SK-N-SH (cell line): ENCODE measurements around the gene SAA4. TPM values are rescaled to one million over a fixed set of nuclear protein-coding genes. Genes with fewer than 3 reads are reported as not detected.

ENCODE experiments used
- CTCF ChIA-PET: fragments of 300-600, 350-600 bp; formaldehyde crosslinking; extraction: SDS; loops from one replicate; lab custom pipeline; 2021; lab: Yijun Ruan, JAX
- POLR2A ChIA-PET: fragments of 350-600 bp; sonication (Branson Sonifier 250); formaldehyde crosslinking; extraction: SDS; loops from one replicate; lab custom pipeline; 2020; ENCODE audit warnings: antibody characterized with exemption, inconsistent platforms; lab: Yijun Ruan, JAX
- DNase-seq: peaks from one replicate; pipeline ENCODE4 v3.0.0; 2012
- H2AFZ ChIP-seq: fragments of 200-600 bp; sonication (generic); 2 replicates; pipeline ENCODE4 v1.8.1; 2016; ENCODE audit warnings: antibody characterized with exemption, mild to moderate bottlenecking, low read depth
- H3F3A ChIP-seq: fragments of 200-600 bp; sonication (generic); replicated peaks from 2 replicates; pipeline ENCODE3; 2016; ENCODE audit warnings: antibody characterized with exemption, mild to moderate bottlenecking; ENCODE audit not compliant: insufficient read depth
- H3K27ac ChIP-seq, 2 experiments: fragments of 200-500 bp in 1 of 2; fragments of 200-600 bp in 1 of 2; sonication (Bioruptor generic) in 1 of 2; sonication (generic), shearing (Covaris generic) in 1 of 2; 2 replicates each; pipeline versions ENCODE4 v1.5.1 to v1.6.1; 2014 to 2016; ENCODE audit warnings: low read depth in 2 of 2, inconsistent platforms in 1 of 2, low read length in 1 of 2, mild to moderate bottlenecking in 1 of 2, mixed read lengths in 1 of 2
- H3K27me3 ChIP-seq: fragments of 200-600 bp; sonication (generic), shearing (Covaris generic); 2 replicates; pipeline ENCODE4 v1.6.1; 2016; ENCODE audit warnings: mixed run types; ENCODE audit not compliant: insufficient read depth
- H3K36me3 ChIP-seq, 2 experiments: fragments of 200-500 bp in 1 of 2; fragments of 200-600 bp in 1 of 2; sonication (Bioruptor generic) in 1 of 2; sonication (generic) in 1 of 2; replicated peaks in 1 of 2; 2 replicates each; pipeline versions ENCODE3 to v1.5.1; 2014 to 2016; ENCODE audit warnings: low read length in 1 of 2, mild to moderate bottlenecking in 1 of 2; ENCODE audit not compliant: insufficient read depth in 2 of 2, control insufficient read depth in 1 of 2
- H3K4me1 ChIP-seq, 2 experiments: fragments of 200-500 bp in 1 of 2; fragments of 200-600 bp in 1 of 2; sonication (Bioruptor generic) in 1 of 2; sonication (generic), shearing (Covaris generic) in 1 of 2; 2 replicates each; pipeline versions ENCODE4 v1.5.1 to v1.6.1; 2014 to 2016; ENCODE audit warnings: low read depth in 1 of 2, low read length in 1 of 2, mixed run types in 1 of 2; ENCODE audit not compliant: insufficient read depth in 2 of 2, control insufficient read depth in 1 of 2
- H3K4me2 ChIP-seq: fragments of 200-600 bp; sonication (generic), shearing (Covaris generic); 2 replicates; pipeline ENCODE4 v1.6.1; 2017; ENCODE audit warnings: mixed run types
- H3K4me3 ChIP-seq, 2 experiments: fragments of 200-500 bp in 1 of 2; fragments of 200-600 bp in 1 of 2; sonication (Bioruptor generic) in 1 of 2; sonication (generic), shearing (Covaris generic) in 1 of 2; 2 replicates each; pipeline versions ENCODE4 v1.5.1 to v1.8.1; 2014 to 2016; ENCODE audit warnings: low read depth in 2 of 2, inconsistent platforms in 1 of 2, low read length in 1 of 2, mild to moderate bottlenecking in 1 of 2, mixed read lengths in 1 of 2, moderate library complexity in 1 of 2
- H3K79me2 ChIP-seq: fragments of 200-600 bp; sonication (generic); 2 replicates; pipeline ENCODE4 v1.8.1; 2017; ENCODE audit warnings: mild to moderate bottlenecking; ENCODE audit not compliant: insufficient read depth
- H3K9ac ChIP-seq: fragments of 200-600 bp; sonication (generic); 2 replicates; pipeline ENCODE4 v1.6.1; 2017; ENCODE audit warnings: mixed run types
- H3K9me2 ChIP-seq: fragments of 200-600 bp; sonication (generic); 2 replicates; pipeline ENCODE4 v1.6.1; 2017; ENCODE audit warnings: mixed run types
- H3K9me3 ChIP-seq: fragments of 200-600 bp; sonication (generic); 2 replicates; pipeline ENCODE4 v1.6.1; 2017; ENCODE audit warnings: mixed run types, mild to moderate bottlenecking, moderate library complexity
- H4K20me1 ChIP-seq: fragments of 200-600 bp; sonication (generic); 2 replicates; pipeline ENCODE4 v1.6.1; 2017; ENCODE audit warnings: mild to moderate bottlenecking, mixed run types; ENCODE audit not compliant: insufficient read depth
- EZH2phosphoT487 ChIP-seq: fragments of 200-600 bp; sonication (generic); IDR thresholded peaks from 2 replicates; pipeline ENCODE4 v1.6.1; 2017; ENCODE audit warnings: low read depth, mixed run types, mild to moderate bottlenecking, antibody characterized with exemption, moderate library complexity, borderline replicate concordance
- FOSL2 ChIP-seq: IDR thresholded peaks from 2 replicates; pipeline ENCODE4 v1.4.0; 2012; ENCODE audit warnings: low read depth, mild to moderate bottlenecking, moderate library complexity, borderline replicate concordance
- FOXJ3 ChIP-seq: sonication (generic); formaldehyde crosslinking; IDR thresholded peaks from 2 replicates; pipeline ENCODE4 v1.5.1; 2020; ENCODE audit warnings: mild to moderate bottlenecking, missing genetic modification reagents
- MEF2A ChIP-seq: IDR thresholded peaks from 2 replicates; pipeline ENCODE4 v1.4.0; 2012; ENCODE audit warnings: low read depth, borderline replicate concordance
- MXI1 ChIP-seq: IDR thresholded peaks from 2 replicates; pipeline ENCODE4 v1.6.1; 2012; ENCODE audit warnings: mild to moderate bottlenecking, low read depth, low read length, improper control_type of control experiment
- NFIC ChIP-seq: IDR thresholded peaks from 2 replicates; pipeline ENCODE4 v1.4.0; 2012; ENCODE audit warnings: borderline replicate concordance
- RAD21 ChIP-seq: IDR thresholded peaks from 2 replicates; pipeline ENCODE4 v1.6.1; 2012; ENCODE audit warnings: mild to moderate bottlenecking, low read length
- RFX5 ChIP-seq: IDR thresholded peaks from 2 replicates; pipeline ENCODE4 v1.6.1; 2012; ENCODE audit warnings: mild to moderate bottlenecking, improper control_type of control experiment, low read length
- RXRA ChIP-seq: IDR thresholded peaks from 2 replicates; pipeline ENCODE4 v1.4.0; 2012; ENCODE audit warnings: low read depth, mild to moderate bottlenecking, borderline replicate concordance
- SMC3 ChIP-seq: IDR thresholded peaks from 2 replicates; pipeline ENCODE4 v1.6.1; 2012; ENCODE audit warnings: low read depth, low read length, improper control_type of control experiment
- TAF1 ChIP-seq: IDR thresholded peaks from 2 replicates; pipeline ENCODE4 v1.6.1; 2012; ENCODE audit warnings: low read depth, mild to moderate bottlenecking, low read length, moderate library complexity, borderline replicate concordance
- YY1 ChIP-seq: IDR thresholded peaks from 2 replicates; pipeline ENCODE4 v1.4.0; 2012; ENCODE audit warnings: low read depth, mild to moderate bottlenecking
- WGBS: methylation state at CpG from one replicate; pipeline ENCODE4 v1.1.6; 2017; ENCODE audit warnings: low lambda C conversion rate; 5-methylcytosine and 5-hydroxymethylcytosine counted together
- polyA plus RNA-seq, 3 experiments: library from polyadenylated mRNA; depleted of rRNA; stranded (reverse); fragments of >200 nt; gene quantifications; 2 replicates each; pipeline ENCODE4 v1.2.3, GENCODE V29; 2012
- TF ChIP-seq, protein P1 (sequence below): IDR thresholded peaks from 2 replicates; pipeline ENCODE4 v1.4.0; 2012; ENCODE audit warnings: low read depth
- TF ChIP-seq, protein P2 (sequence below): IDR thresholded peaks from 2 replicates; pipeline ENCODE4 v1.4.0; 2012; ENCODE audit warnings: low read depth, borderline replicate concordance
- TF ChIP-seq, protein P3 (sequence below): IDR thresholded peaks from 2 replicates; pipeline ENCODE4; 2012
- TF ChIP-seq, protein P4 (sequence below): fragments of 200-600 bp; sonication (generic); IDR thresholded peaks from 2 replicates; pipeline ENCODE4 v1.6.1; 2017; ENCODE audit warnings: antibody characterized with exemption, mild to moderate bottlenecking, moderate library complexity
- TF ChIP-seq, protein P5 (sequence below): IDR thresholded peaks from 2 replicates; pipeline ENCODE4 v1.6.1; 2012; ENCODE audit warnings: mild to moderate bottlenecking, low read depth, low read length, moderate library complexity

SAA4 gene
- polyA plus RNA-seq, 1 of the 3 experiments (the other 2 are of a cell fraction), result not detected

DNA sequence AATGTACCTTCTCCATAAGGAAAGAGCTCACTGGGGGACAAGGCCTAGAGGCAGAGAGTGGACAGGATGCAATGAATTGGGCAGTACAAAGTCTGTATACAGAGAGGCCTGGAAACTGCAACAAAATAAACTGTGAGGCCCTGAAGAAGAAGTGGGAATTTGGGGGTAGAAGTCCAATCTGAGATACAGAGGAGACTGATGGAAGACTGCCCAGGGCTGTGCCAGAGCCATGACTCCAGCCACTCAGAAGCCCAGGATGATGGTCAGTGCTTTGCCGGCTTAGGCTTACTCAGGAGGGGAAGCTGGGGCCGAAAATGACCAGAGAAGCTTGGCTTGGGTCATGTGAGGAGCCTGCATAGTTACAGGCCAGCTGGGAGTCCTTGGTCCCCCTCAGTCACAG lies 5.7 kb downstream of the SAA4 start:
- no peaks in the 10 kb centered on the region for H3K79me2 ChIP-seq
- H4K20me1 ChIP-seq, result no peaks in the 10 kb centered on the region
- no peak overlapping the region for H2AFZ ChIP-seq
- H3K4me2 ChIP-seq, result no peak overlapping the region
- WGBS, result 0% methylated on average over 1 of the region's 2 CpGs
- H3K27me3 ChIP-seq, result peaks cover 2% of the 10 kb centered on the region; the same call in 1 of the 2 replicates
- H3F3A ChIP-seq, result no peaks in the 10 kb centered on the region
- H3K36me3 ChIP-seq, result no peaks in the 10 kb centered on the region
- ChIA-PET POLR2A (no interaction called here), CTCF (interaction anchor here (0.5 to 1.7 kb wide), 3 partner anchors 11 to 66 kb away, joined by 3 to 19 read pairs (median 3); no protein-coding TSS in a partner anchor)
- TF ChIP-seq NFIC (no peak), RAD21 (no peak), RXRA (no peak), FOSL2 (no peak), SMC3 (no peak), MXI1 (no peak), YY1 (no peak), FOXJ3 (CRISPR knock-in tag) (no peak), EZH2phosphoT487 (no peak), TAF1 (no peak), RFX5 (no peak), MEF2A (no peak)
- TF ChIP-seq, protein P1, sequence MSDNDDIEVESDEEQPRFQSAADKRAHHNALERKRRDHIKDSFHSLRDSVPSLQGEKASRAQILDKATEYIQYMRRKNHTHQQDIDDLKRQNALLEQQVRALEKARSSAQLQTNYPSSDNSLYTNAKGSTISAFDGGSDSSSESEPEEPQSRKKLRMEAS, result no peak
- TF ChIP-seq, protein P2, sequence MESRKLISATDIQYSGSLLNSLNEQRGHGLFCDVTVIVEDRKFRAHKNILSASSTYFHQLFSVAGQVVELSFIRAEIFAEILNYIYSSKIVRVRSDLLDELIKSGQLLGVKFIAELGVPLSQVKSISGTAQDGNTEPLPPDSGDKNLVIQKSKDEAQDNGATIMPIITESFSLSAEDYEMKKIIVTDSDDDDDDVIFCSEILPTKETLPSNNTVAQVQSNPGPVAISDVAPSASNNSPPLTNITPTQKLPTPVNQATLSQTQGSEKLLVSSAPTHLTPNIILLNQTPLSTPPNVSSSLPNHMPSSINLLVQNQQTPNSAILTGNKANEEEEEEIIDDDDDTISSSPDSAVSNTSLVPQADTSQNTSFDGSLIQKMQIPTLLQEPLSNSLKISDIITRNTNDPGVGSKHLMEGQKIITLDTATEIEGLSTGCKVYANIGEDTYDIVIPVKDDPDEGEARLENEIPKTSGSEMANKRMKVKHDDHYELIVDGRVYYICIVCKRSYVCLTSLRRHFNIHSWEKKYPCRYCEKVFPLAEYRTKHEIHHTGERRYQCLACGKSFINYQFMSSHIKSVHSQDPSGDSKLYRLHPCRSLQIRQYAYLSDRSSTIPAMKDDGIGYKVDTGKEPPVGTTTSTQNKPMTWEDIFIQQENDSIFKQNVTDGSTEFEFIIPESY, result no peak
- TF ChIP-seq, protein P3, sequence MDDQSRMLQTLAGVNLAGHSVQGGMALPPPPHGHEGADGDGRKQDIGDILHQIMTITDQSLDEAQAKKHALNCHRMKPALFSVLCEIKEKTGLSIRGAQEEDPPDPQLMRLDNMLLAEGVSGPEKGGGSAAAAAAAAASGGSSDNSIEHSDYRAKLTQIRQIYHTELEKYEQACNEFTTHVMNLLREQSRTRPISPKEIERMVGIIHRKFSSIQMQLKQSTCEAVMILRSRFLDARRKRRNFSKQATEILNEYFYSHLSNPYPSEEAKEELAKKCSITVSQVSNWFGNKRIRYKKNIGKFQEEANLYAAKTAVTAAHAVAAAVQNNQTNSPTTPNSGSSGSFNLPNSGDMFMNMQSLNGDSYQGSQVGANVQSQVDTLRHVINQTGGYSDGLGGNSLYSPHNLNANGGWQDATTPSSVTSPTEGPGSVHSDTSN, result no peak
- TF ChIP-seq, protein P4, sequence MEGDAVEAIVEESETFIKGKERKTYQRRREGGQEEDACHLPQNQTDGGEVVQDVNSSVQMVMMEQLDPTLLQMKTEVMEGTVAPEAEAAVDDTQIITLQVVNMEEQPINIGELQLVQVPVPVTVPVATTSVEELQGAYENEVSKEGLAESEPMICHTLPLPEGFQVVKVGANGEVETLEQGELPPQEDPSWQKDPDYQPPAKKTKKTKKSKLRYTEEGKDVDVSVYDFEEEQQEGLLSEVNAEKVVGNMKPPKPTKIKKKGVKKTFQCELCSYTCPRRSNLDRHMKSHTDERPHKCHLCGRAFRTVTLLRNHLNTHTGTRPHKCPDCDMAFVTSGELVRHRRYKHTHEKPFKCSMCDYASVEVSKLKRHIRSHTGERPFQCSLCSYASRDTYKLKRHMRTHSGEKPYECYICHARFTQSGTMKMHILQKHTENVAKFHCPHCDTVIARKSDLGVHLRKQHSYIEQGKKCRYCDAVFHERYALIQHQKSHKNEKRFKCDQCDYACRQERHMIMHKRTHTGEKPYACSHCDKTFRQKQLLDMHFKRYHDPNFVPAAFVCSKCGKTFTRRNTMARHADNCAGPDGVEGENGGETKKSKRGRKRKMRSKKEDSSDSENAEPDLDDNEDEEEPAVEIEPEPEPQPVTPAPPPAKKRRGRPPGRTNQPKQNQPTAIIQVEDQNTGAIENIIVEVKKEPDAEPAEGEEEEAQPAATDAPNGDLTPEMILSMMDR, result no peak
- TF ChIP-seq, protein P5, sequence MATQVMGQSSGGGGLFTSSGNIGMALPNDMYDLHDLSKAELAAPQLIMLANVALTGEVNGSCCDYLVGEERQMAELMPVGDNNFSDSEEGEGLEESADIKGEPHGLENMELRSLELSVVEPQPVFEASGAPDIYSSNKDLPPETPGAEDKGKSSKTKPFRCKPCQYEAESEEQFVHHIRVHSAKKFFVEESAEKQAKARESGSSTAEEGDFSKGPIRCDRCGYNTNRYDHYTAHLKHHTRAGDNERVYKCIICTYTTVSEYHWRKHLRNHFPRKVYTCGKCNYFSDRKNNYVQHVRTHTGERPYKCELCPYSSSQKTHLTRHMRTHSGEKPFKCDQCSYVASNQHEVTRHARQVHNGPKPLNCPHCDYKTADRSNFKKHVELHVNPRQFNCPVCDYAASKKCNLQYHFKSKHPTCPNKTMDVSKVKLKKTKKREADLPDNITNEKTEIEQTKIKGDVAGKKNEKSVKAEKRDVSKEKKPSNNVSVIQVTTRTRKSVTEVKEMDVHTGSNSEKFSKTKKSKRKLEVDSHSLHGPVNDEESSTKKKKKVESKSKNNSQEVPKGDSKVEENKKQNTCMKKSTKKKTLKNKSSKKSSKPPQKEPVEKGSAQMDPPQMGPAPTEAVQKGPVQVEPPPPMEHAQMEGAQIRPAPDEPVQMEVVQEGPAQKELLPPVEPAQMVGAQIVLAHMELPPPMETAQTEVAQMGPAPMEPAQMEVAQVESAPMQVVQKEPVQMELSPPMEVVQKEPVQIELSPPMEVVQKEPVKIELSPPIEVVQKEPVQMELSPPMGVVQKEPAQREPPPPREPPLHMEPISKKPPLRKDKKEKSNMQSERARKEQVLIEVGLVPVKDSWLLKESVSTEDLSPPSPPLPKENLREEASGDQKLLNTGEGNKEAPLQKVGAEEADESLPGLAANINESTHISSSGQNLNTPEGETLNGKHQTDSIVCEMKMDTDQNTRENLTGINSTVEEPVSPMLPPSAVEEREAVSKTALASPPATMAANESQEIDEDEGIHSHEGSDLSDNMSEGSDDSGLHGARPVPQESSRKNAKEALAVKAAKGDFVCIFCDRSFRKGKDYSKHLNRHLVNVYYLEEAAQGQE, result no peak
- no peaks in the 10 kb centered on the region for H3K9me2 ChIP-seq
- no peak for DNase-seq
- no peak overlapping the region for H3K4me3 ChIP-seq
- H3K9ac ChIP-seq, result no peak overlapping the region
- no peaks in the 10 kb centered on the region for H3K4me1 ChIP-seq
- H3K9me3 ChIP-seq, result no peaks in the 10 kb centered on the region
- no peak overlapping the region for H3K27ac ChIP-seq
